K562 (cell line): ENCODE results near the gene IFIT5. TPM values are rescaled to one million over a fixed set of nuclear protein-coding genes. Genes with fewer than 3 reads are reported as not detected.
A peak's percentile ranks its signal among the peaks of the same experiment; 100 is the strongest.

Experiments
- ARNT ChIP-seq, 2 experiments: fragments of 450-650 bp; IDR thresholded peaks; 2 replicates each; pipeline ENCODE4 v1.6.1; 2016; ENCODE audit warnings: mild to moderate bottlenecking in 1 of 2
- CHD4 ChIP-seq: fragments of 200-600 bp; sonication (generic); IDR thresholded peaks from 3 replicates; pipeline ENCODE4 v1.6.1; 2012; ENCODE audit warnings: low read depth, mild to moderate bottlenecking, mixed read lengths, low read length, inconsistent platforms; ENCODE audit not compliant: insufficient read depth, insufficient replicate concordance, poor library complexity, severe bottlenecking
- FOXA3 ChIP-seq, 2 experiments: fragments of 450-650 bp in 1 of 2; sonication (generic) in 1 of 2; formaldehyde crosslinking; IDR thresholded peaks in 1 of 2; conservative IDR thresholded peaks in 1 of 2; 2 replicates each; pipeline versions ENCODE4 v1.4.0 to v1.8.0; 2020 to 2022; ENCODE audit warnings: mild to moderate bottlenecking in 2 of 2, missing genetic modification reagents in 1 of 2
- FUS ChIP-seq: fragments of 200-400 bp; formaldehyde crosslinking; optimal IDR thresholded peaks from 2 replicates; pipeline ENCODE3; 2017; ENCODE audit warnings: low read depth, low read length
- JUND ChIP-seq, 2 experiments: IDR thresholded peaks; 2 replicates in 1 of 2; 3 replicates in 1 of 2; pipeline ENCODE4 v1.6.1; 2011; ENCODE audit warnings: borderline replicate concordance in 2 of 2, low read depth in 2 of 2, low read length in 2 of 2, improper control_type of control experiment in 1 of 2, missing biosample characterization in 1 of 2, missing genetic modification characterization in 1 of 2, missing genetic modification reagents in 1 of 2
- NCOA2 ChIP-seq, 2 experiments: fragments of 450-650 bp; IDR thresholded peaks; 2 replicates each; pipeline ENCODE4 v1.6.1; 2018; ENCODE audit warnings: mild to moderate bottlenecking in 2 of 2, moderate library complexity in 1 of 2; ENCODE audit not compliant: partially characterized antibody in 2 of 2
- NR2F6 ChIP-seq: fragments of 450-650 bp; formaldehyde crosslinking; IDR thresholded peaks from 2 replicates; pipeline ENCODE4 v1.4.0; 2020; ENCODE audit warnings: mild to moderate bottlenecking
- TEAD4 ChIP-seq, 2 experiments: sonication (generic) in 1 of 2; formaldehyde crosslinking in 1 of 2; IDR thresholded peaks; 2 replicates each; pipeline versions ENCODE4 v1.6.1 to v1.8.0; 2012 to 2022; ENCODE audit warnings: borderline replicate concordance in 1 of 2, inconsistent platforms in 1 of 2, low read length in 1 of 2, mild to moderate bottlenecking in 1 of 2, missing genetic modification reagents in 1 of 2
- ZFX ChIP-seq: sonication (generic); formaldehyde crosslinking; IDR thresholded peaks from 2 replicates; pipeline ENCODE4 v1.8.0; 2022; ENCODE audit warnings: mild to moderate bottlenecking, missing genetic modification reagents, moderate library complexity
- ZNF280A ChIP-seq: fragments of 450-650 bp; IDR thresholded peaks from 2 replicates; pipeline ENCODE4 v1.6.1; 2018; ENCODE audit warnings: mild to moderate bottlenecking, low read depth; ENCODE audit not compliant: partially characterized antibody
- ZNF436 ChIP-seq: fragments of 250-450, 450-650 bp; sonication (Bioruptor Pico); formaldehyde crosslinking; IDR thresholded peaks from 2 replicates; pipeline ENCODE4 v1.7.0; 2020; ENCODE audit warnings: mild to moderate bottlenecking
- ZNF449 ChIP-seq: fragments of 250-450 bp; sonication (Bioruptor Pico); IDR thresholded peaks from 2 replicates; pipeline ENCODE4 v1.8.0; 2022; ENCODE audit warnings: moderate library complexity, mild to moderate bottlenecking, inconsistent platforms
- ZNF830 ChIP-seq: fragments of 250-450 bp; sonication (Bioruptor Pico); IDR thresholded peaks from 2 replicates; pipeline ENCODE4 v1.5.0; 2021; ENCODE audit warnings: mild to moderate bottlenecking
- polyA plus RNA-seq, 8 experiments: library from polyadenylated mRNA; depleted of rRNA in 4 of 8; stranded (reverse) in 5 of 8; unstranded in 3 of 8; fragments of >200 nt; fragmentation: Nextera tagmentation in 2 of 8; fragmentation: Illumina TruSeq in 1 of 8; extraction: Ambion mirVana in 2 of 8; extraction: Trizol in 1 of 8; gene quantifications; 2 replicates each; pipeline versions ENCODE4 v1.2.1 to v1.2.3, GENCODE V29; 2011 to 2014; ENCODE audit warnings: inconsistent platforms in 1 of 8, missing spikeins in 1 of 8
- total RNA-seq, 7 experiments: library from RNA; depleted of rRNA in 6 of 7; stranded (reverse); fragments of >200 nt in 6 of 7; fragmentation: Illumina TruSeq in 2 of 7; extraction: Trizol in 2 of 7; gene quantifications; 2 replicates each; pipeline versions ENCODE4 v1.2.1 to v1.2.3, GENCODE V29; 2011 to 2021; ENCODE audit warnings: low replicate concordance in 1 of 7
- TF ChIP-seq, protein P1 (sequence below): fragments of 250-450 bp; sonication (Bioruptor Pico); IDR thresholded peaks from 2 replicates; pipeline ENCODE4 v1.8.0; 2021; ENCODE audit warnings: borderline replicate concordance, mild to moderate bottlenecking, moderate library complexity; ENCODE audit not compliant: poor library complexity, severe bottlenecking
- TF ChIP-seq, protein P2 (sequence below): sonication (generic); formaldehyde crosslinking; IDR thresholded peaks from 2 replicates; pipeline ENCODE4 v1.9.0; 2022; ENCODE audit warnings: mild to moderate bottlenecking, missing genetic modification reagents
- TF ChIP-seq, protein P3 (sequence below): fragments of 250-450 bp; sonication (Bioruptor Pico); IDR thresholded peaks from 2 replicates; pipeline ENCODE4 v1.8.0; 2022; ENCODE audit warnings: inconsistent platforms
- TF ChIP-seq, protein P4 (sequence below): fragments of 250-450 bp; sonication (Bioruptor Pico); IDR thresholded peaks from 2 replicates; pipeline ENCODE4 v1.5.0; 2020; ENCODE audit warnings: mild to moderate bottlenecking, borderline replicate concordance

The IFIT5 gene
- total and polyA plus RNA-seq, 9 of the 15 experiments (the other 6 are each of a cell fraction or from before 2014, with no cell fraction given) = 0.04 to 0.11 (median 0.06) TPM; not detected in 5

DNA sequence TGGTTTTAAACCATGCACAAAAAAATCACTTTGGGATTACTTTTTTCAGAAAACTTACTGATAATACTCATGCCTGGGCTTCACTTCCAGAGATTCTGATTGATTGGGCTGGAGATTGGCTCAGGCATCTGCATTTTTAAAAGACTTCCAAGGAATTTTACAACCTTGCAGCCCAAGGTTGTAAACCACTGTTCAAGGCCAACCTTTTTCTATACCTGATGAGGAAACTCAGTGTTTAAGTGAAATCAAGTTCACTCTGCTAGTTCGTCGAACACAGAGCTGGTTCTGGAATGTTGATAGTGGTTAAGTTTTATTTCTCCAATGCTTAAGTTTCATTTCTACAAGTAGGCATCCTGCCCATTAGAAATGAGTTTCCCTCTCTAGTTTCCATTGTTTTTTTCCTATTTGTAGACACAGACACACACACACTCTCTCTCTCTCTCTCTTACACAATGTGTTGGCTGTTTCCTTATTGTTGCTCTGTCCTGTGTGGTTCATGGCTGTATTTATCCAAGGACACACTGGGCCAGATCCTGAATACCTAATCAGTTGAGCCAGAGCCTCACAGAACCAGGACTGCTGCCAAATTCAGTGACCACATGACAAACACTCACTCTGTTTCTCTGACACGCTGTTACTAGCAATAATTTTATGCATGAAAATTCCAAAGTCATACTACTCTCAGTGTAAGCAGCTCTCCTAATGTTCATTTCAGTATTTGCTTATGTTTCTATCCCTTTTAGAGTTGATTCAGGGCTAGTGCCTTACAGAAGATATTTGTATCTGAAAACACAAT, 40.3 kb upstream of the IFIT5 start (continued):
- no peak for TF ChIP-seq ZNF449 (CRISPR knock-in tag)
- no peak for TF ChIP-seq NR2F6
- TF ChIP-seq JUND (IDR thresholded peaks at IDR 0.05; ENCODE audit: borderline replicate concordance, low read depth, low read length) = no peak
- TF ChIP-seq JUND (tag; IDR thresholded peaks at IDR 0.05; ENCODE audit: borderline replicate concordance, low read depth, low read length) = no peak
- TF ChIP-seq, protein P1, sequence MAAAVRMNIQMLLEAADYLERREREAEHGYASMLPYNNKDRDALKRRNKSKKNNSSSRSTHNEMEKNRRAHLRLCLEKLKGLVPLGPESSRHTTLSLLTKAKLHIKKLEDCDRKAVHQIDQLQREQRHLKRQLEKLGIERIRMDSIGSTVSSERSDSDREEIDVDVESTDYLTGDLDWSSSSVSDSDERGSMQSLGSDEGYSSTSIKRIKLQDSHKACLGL = no peak
- TF ChIP-seq CHD4 = no peak
- TF ChIP-seq NCOA2 (IDR thresholded peaks at IDR 0.05; ENCODE audit: partially characterized antibody in 2 of 2) = no peak
- TF ChIP-seq FUS = no peak
- peak in 1 of 2 experiments; percentile 52; a peak in 2 of 4 replicates for TF ChIP-seq FOXA3 (CRISPR knock-in tag; conservative IDR thresholded peaks at IDR 0.05 in 1 of 2, IDR thresholded peaks at IDR 0.05 in 1 of 2)
- TF ChIP-seq, protein P2, sequence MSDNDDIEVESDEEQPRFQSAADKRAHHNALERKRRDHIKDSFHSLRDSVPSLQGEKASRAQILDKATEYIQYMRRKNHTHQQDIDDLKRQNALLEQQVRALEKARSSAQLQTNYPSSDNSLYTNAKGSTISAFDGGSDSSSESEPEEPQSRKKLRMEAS = no peak
- no peak for TF ChIP-seq ZNF280A
- peak; percentile 43; the same call in 1 of the 2 replicates for TF ChIP-seq TEAD4 (IDR thresholded peaks at IDR 0.05; ENCODE audit: low read length)
- no peak for TF ChIP-seq TEAD4 (CRISPR knock-in tag; IDR thresholded peaks at IDR 0.05; ENCODE audit: borderline replicate concordance)
- TF ChIP-seq ZFX (CRISPR knock-in tag) = no peak
- TF ChIP-seq ZNF436 (CRISPR knock-in tag) = no peak
- TF ChIP-seq, protein P3, sequence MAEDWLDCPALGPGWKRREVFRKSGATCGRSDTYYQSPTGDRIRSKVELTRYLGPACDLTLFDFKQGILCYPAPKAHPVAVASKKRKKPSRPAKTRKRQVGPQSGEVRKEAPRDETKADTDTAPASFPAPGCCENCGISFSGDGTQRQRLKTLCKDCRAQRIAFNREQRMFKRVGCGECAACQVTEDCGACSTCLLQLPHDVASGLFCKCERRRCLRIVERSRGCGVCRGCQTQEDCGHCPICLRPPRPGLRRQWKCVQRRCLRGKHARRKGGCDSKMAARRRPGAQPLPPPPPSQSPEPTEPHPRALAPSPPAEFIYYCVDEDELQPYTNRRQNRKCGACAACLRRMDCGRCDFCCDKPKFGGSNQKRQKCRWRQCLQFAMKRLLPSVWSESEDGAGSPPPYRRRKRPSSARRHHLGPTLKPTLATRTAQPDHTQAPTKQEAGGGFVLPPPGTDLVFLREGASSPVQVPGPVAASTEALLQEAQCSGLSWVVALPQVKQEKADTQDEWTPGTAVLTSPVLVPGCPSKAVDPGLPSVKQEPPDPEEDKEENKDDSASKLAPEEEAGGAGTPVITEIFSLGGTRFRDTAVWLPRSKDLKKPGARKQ (CRISPR knock-in tag) = no peak
- TF ChIP-seq, protein P4, sequence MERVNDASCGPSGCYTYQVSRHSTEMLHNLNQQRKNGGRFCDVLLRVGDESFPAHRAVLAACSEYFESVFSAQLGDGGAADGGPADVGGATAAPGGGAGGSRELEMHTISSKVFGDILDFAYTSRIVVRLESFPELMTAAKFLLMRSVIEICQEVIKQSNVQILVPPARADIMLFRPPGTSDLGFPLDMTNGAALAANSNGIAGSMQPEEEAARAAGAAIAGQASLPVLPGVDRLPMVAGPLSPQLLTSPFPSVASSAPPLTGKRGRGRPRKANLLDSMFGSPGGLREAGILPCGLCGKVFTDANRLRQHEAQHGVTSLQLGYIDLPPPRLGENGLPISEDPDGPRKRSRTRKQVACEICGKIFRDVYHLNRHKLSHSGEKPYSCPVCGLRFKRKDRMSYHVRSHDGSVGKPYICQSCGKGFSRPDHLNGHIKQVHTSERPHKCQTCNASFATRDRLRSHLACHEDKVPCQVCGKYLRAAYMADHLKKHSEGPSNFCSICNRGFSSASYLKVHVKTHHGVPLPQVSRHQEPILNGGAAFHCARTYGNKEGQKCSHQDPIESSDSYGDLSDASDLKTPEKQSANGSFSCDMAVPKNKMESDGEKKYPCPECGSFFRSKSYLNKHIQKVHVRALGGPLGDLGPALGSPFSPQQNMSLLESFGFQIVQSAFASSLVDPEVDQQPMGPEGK (CRISPR knock-in tag) = no peak
- TF ChIP-seq ZNF830 (CRISPR knock-in tag) = no peak
- no peak for TF ChIP-seq ARNT (IDR thresholded peaks at IDR 0.05)
